KMS-11 (cell line): Measurements from ENCODE around the gene PDZD2.

Experiments
- H2AFZ ChIP-seq: fragments of 200-600 bp; sonication (generic); 2 replicates; pipeline ENCODE4 v1.6.1; 2016; ENCODE audit warnings: antibody characterized with exemption, mixed run types, low read depth
- H3K27ac ChIP-seq: fragments of 200-600 bp; sonication (generic); 2 replicates; pipeline ENCODE4 v1.6.1; 2016; ENCODE audit warnings: mild to moderate bottlenecking, mixed run types
- H3K27me3 ChIP-seq: fragments of 200-600 bp; sonication (generic); 2 replicates; pipeline ENCODE4 v1.6.1; 2017; ENCODE audit warnings: mild to moderate bottlenecking, low read depth, mixed run types, moderate library complexity; ENCODE audit not compliant: insufficient read depth
- H3K36me3 ChIP-seq: fragments of 200-600 bp; sonication (generic); 2 replicates; pipeline ENCODE4 v1.6.1; 2017; ENCODE audit warnings: mild to moderate bottlenecking, mixed run types; ENCODE audit not compliant: insufficient read depth
- H3K4me1 ChIP-seq: fragments of 200-600 bp; sonication (generic); 2 replicates; pipeline ENCODE4 v1.6.1; 2016; ENCODE audit warnings: mild to moderate bottlenecking, low read depth, mixed run types; ENCODE audit not compliant: poor library complexity, severe bottlenecking
- H3K4me2 ChIP-seq: fragments of 200-600 bp; sonication (generic); 2 replicates; pipeline ENCODE4 v1.7.0; 2016; ENCODE audit warnings: mild to moderate bottlenecking, mixed run types
- H3K4me3 ChIP-seq: fragments of 200-600 bp; sonication (generic); IDR thresholded peaks from 2 replicates; pipeline ENCODE4 v1.6.1; 2017; ENCODE audit warnings: low read depth, low read length, mixed read lengths; ENCODE audit not compliant: insufficient read depth
- H3K79me2 ChIP-seq: fragments of 200-600 bp; sonication (generic); 2 replicates; pipeline ENCODE4 v1.6.1; 2016; ENCODE audit warnings: low read depth, mixed run types; ENCODE audit not compliant: insufficient read depth
- H3K9ac ChIP-seq: fragments of 200-600 bp; sonication (generic); 2 replicates; pipeline ENCODE4 v1.6.1; 2016; ENCODE audit warnings: mild to moderate bottlenecking, mixed run types
- H4K20me1 ChIP-seq: fragments of 200-600 bp; sonication (generic); 2 replicates; pipeline ENCODE4 v1.6.1; 2016; ENCODE audit warnings: mild to moderate bottlenecking, mixed run types; ENCODE audit not compliant: insufficient read depth
- CTCF ChIP-seq: fragments of 200-600 bp; sonication (generic); conservative IDR thresholded peaks from 2 replicates; pipeline ENCODE4 v1.6.1; 2017; ENCODE audit warnings: low read depth, mild to moderate bottlenecking, antibody characterized with exemption, low read length, moderate library complexity, mixed read lengths

The PDZD2 gene

DNA sequence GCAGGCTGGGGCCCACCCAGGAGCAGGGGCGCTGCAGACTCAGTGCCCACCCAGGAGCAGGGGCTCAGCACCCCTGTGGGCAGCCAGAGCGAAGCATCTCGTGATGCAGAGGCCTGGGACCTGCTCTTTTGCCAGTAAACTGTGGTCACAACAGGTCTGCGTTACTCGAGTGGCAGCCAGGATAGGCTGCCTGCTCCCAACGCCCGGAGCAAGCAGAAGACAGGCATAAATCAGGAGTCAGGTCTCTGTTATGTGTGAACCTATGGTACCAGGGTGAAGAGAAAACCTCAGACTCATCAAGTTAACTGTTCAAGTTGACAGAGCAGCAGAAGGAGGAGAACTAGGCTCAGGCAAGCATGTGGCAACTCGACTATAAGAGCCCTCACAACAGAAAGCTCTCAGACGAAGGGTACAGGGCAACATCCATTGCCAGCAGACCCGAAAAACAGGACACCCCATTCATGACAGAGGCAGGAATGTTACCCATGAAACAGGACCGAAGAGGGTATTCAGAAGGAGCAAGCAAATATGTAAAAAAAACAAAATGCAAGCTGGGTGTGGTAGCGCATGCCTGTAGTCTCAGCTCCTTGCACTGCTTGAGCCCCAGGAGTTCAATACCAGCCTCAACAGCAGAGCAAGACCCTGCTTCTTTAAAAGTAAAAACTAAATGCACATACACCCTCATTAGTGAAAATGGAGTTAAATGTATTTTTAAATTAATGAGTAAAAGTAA is 463.5 kb downstream of the PDZD2 start:
- Histone ChIP-seq H4K20me1 (no peaks in the 10 kb centered on the region), H3K4me1 (no peaks in the 10 kb centered on the region), H2AFZ (no peak overlapping the region), H3K4me2 (no peak overlapping the region), H3K79me2 (no peaks in the 10 kb centered on the region), H3K4me3 (no peak overlapping the region), H3K27ac (no peak overlapping the region), H3K9ac (no peak overlapping the region), H3K27me3 (no peaks in the 10 kb centered on the region), H3K36me3 (0 out of 2 replicates have a peak, but pooled peaks cover 3% of the 10 kb centered on the region)
- no peak for TF ChIP-seq CTCF

- H3K36me3 ChIP-seq, result peaks cover 3% of the 10 kb centered on the region; the same call in 1 of the 2 replicates
- no peak overlapping the region for H3K4me2 ChIP-seq
- no peak overlapping the region for H3K27ac ChIP-seq
- no peak for TF ChIP-seq CTCF
- H4K20me1 ChIP-seq, result no peaks in the 10 kb centered on the region
- H3K9ac ChIP-seq, result no peak overlapping the region
- no peaks in the 10 kb centered on the region for H3K79me2 ChIP-seq
- H3K27me3 ChIP-seq, result no peaks in the 10 kb centered on the region
- H2AFZ ChIP-seq, result no peak overlapping the region
- H3K4me1 ChIP-seq, result no peaks in the 10 kb centered on the region
- H3K4me3 ChIP-seq, result no peak overlapping the region
These were observed 464.6 kb downstream of the PDZD2 start for GRCh38 chr5:32103521-32103920.

DNA sequence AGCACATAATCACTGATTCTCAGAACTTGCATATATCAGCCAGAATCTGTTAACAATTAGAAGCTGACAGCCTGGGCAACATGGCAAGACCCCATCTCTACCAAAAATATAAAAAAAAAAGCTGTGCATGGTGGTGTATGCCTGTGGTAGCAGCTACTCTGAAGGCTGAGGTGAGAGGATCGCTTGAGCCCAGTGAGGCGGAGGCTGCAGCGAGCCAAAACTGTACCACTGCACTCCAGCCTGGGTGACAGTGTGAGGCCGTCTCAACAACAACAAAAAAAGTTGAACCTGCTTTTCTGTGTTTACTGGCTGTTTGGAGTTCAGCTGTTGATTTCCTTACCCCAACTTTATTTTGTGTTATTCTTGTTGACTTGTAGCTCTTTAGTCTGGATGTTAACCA is 468.4 kb downstream of the PDZD2 start:
- no peaks in the 10 kb centered on the region for H4K20me1 ChIP-seq
- no peak overlapping the region for H3K4me2 ChIP-seq
- TF ChIP-seq CTCF, result no peak
- no peak overlapping the region for H3K9ac ChIP-seq
- H3K4me1 ChIP-seq, result no peaks in the 10 kb centered on the region
- no peak overlapping the region for H3K27ac ChIP-seq
- no peaks in the 10 kb centered on the region; the same call in 1 of the 2 replicates for H3K36me3 ChIP-seq
- no peaks in the 10 kb centered on the region for H3K27me3 ChIP-seq
- H2AFZ ChIP-seq, result no peak overlapping the region
- no peaks in the 10 kb centered on the region for H3K79me2 ChIP-seq
- H3K4me3 ChIP-seq, result no peak overlapping the region

- Histone ChIP-seq H3K4me1 (no peaks in the 10 kb centered on the region), H2AFZ (no peak overlapping the region), H4K20me1 (no peaks in the 10 kb centered on the region), H3K79me2 (no peaks in the 10 kb centered on the region), H3K9ac (no peak overlapping the region), H3K4me3 (no peak overlapping the region), H3K4me2 (no peak overlapping the region), H3K27ac (no peak overlapping the region), H3K27me3 (no peaks in the 10 kb centered on the region), H3K36me3 (no peaks in the 10 kb centered on the region; the same call in 1 of the 2 replicates)
- TF ChIP-seq CTCF, result no peak
These were observed 469.2 kb downstream of the PDZD2 start for GRCh38 chr5:32108167-32108566.
